D341Med (cell line): ENCODE data around the gene PBX3.

Source experiments
- DNase-seq: peaks from one replicate; pipeline ENCODE4 v3.0.0; 2012; ENCODE audit warnings: low spot score

Gene PBX3

DNA sequence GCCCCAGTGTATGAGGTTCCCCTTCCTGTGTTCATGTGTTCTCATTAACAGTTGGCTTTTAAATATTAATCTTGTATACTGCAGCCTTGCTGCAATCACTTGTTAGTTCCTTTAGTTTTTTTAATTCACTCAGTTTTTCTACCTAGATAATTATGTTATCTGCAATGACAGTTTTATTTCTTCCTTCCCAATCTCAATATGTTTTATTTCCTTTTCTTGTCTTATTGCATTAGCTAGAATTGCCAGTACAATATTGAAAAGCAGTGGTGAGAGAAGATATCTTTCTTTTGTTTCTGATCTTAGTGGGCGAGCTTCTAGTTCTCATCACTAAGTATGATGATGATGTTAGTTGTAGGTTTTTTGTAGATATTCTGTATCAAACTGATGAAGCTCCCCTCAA, 232.2 kb downstream of the PBX3 start:
- DNase-seq = no peak

DNA sequence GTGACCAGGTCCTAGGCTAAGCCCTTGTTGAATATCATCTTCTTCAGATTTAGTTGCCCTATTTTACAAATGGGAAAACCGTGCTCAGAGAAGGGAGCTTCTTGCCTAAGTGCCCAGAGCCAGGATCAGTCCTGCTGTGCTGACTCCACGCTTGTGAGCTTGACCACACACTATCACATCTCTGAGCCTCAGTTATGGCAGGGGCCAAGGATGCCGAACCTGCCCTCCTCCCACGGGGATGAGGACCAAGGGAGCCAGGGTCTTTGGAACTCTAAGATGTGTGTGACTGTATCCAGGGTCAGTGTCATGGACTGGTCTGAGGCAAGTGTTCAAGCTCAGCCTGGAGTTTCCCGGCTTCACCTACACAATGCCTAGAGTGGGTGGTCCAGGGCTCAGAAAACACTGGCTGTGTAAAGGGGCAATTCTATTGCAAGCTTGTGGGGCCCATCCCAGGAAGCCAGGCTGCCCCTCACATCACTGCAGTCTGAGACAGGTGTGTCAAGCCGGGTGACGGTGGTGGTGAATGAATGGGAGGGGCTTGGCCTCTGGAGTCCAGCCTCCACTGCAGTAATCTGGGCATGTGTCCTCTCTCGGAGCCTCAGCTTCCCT, 235.7 kb downstream of the PBX3 start:
- DNase-seq = peak; percentile 13

DNA sequence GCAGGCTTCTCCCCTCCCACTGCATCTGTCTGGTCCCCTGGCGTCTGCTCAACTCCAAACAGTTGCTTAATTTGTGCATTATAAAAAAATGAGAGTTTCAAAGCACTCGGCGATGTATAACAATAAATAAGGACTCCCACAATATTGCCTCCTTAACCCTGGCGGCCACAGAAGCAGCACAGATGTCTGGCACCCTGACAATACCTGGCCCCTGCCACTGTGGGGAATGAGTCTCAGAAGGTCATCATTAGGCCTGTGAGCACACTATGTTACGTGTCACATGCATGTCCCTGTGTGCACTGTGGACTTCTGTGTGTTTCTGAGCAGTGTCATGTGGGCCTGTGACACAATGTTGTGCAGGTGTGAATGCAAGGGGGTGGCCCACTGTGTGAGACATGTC, 236.5 kb downstream of the PBX3 start:
- peak; percentile 13 for DNase-seq

DNA sequence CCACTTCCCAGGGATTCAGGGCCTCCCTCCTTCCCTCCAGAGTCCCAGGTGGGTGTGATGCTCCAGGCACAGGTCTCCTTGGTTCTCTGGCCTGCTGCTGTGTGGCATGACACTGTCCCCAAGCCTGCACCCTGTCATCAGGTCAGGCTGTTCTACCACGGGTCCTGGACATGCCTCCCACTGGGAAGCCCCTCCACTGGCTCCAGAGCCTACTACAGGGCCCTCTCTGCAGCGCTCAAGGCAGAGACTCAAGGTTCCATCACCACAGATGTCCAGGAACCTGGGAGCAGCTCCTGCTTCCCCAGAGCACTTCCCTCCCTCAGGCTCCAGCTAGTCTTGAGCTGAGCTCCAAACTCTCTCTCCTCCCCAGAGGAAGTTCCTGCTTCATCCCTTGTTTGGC, 237.3 kb downstream of the PBX3 start:
- peak; percentile 20 for DNase-seq

DNA sequence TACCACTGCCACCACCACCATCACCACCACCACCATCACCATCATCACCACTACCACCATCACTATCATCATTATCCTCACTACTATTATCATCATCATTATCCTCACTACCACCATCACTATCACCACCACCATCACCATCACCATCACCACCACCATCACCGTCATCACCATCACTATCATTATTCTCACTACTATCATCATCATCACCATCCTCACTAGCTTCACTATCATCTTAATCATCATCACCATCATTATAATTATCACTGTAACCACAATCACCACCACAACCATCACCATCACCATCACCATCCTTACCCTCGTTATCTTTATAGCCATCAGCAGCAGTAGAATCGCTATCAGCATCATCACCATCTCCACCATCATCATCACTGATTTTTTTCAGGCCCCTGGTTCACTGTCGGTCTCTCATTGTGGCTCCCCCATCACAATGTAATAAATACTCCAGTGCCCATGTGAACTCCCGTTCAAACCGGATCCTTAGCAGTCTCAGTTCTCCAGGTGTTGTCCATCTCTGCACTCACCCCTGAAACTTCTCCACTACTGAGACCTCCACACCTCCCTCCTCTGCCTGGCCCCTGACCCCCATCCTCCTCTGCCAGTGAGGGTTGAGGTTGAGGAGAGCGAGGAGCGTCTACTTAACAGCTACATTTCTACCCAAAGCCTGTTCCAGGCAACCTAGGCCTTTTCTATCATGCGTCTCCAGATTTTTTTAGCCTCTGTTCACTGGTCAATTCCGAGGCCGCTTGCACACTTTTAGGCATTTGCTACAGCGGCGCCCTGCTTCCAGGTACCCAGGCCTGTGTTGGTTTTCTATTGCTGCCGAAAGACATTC, 238.2 kb downstream of the PBX3 start:
- DNase-seq = no peak

DNA sequence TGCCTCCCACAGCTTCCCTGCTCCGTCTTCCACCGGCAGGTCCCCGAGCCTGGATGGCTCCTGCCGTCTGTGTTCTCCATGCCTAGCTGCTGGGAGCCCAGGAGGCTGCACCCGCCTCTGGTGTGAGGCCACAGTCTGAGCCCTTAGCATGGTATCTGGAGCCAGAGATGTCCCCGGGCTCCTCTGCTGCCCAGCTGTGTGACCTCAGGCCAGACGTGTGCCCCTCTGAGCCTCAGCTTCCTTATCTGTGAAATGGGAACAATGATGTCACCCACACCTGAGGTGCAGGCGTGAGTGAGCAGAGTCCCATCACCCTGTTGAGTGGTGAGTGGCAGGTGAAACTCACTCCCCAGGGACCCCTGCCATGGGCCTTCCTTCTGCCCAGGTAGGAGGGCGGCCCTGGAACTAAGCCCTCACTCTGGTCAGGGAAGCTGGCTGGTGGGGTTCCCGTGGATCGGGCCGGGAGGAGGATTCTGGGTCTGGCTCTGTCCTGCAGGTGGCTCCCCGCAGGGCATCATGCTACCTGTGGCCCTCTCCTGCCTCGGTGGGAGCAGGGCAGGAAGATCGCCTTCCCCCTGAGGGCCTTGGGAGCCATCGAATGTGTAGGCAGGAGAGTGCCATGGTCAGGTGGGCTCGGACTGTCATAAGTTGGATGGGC, 239.0 kb downstream of the PBX3 start:
- peak; percentile 33 for DNase-seq

DNA sequence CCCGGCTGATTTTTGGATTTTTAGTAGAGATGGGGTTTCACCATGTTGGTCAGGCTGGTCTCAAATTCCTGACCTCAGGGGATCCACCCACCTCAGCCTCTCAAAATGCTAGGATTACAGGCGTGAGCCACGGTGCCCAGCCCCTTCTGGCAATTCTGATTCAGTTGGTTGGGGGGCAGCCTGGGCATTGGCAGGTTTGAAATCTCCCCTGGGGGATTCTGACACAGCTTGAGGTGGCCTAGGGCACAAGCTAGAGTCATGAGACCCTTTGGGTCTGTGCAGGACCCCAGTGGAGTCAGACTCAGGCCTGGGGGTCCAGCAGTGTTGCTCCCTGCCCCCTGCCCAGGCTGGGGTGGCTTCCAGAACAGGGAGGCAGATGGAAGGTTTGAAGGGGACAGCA, 239.8 kb downstream of the PBX3 start:
- no peak for DNase-seq

DNA sequence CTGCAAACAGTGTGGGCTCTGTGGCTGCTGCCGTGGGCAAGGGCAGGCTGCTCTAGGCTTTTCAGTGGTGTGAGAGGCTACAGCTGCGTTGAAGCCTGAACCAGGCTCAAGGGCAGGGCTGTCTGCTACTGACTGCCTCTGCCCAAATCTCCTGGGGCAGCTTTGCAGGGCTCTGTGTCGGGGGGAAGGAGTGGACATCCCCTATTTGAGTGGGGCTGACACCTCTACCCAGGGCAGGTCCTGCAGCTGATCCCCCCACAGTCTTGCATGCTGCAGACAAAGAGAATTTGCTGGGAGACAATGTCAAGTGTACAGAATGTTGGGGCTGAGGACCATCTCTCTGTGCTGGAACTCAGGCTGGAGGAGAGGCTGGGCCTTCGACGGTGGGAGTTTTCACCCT, 240.2 kb downstream of the PBX3 start:
- no peak for DNase-seq

DNA sequence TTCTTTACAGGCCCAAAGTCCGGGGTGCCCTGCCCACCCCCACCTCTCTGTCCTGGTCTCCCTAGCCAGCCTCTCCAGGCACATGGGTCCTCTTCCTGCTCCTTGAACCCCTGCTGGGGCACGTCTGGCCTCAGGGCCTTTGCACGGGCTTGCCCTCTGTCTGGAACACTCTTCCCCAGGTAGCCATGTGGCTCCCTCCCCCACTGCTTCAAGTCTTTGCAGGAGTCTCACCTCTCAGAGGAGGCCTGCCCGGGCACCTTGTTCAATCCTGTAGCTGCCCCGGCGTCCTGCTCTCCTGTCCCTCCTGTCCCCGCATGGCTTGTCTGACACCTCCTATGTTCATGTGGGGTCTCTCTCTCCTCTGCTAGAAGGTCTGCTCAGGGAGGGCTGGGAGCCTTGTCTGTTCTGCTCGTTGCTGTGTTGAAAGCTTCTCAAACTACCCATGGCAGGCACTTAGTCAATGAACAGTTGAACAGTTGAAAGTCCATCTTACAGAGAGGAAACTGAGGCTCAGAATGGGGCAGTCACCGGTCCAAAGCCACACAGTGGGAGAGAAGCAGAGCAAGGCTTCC, 241.4 kb downstream of the PBX3 start:
- peak; percentile 17 for DNase-seq

DNA sequence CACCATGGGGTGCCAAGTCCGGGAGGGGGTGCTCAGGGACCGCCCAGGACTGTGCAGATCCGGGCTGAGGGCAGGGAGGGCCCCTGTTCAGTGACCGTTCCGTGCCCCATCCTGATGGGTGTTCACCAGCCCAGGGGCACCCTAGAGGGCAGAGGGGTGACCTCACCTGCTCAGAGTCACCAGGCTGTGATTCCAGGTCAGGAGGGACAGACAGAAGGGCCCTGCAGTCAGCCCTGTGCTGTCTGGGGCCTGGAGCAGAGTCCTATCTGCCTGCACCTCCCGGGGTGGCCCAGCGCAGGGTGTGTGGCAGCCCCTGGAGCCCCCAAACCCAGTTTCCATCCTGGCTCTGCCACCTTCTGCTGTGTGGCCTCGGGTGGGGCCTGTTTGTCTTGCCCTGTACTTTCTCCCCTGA, 241.9 kb downstream of the PBX3 start:
- DNase-seq = peak; percentile 33

DNA sequence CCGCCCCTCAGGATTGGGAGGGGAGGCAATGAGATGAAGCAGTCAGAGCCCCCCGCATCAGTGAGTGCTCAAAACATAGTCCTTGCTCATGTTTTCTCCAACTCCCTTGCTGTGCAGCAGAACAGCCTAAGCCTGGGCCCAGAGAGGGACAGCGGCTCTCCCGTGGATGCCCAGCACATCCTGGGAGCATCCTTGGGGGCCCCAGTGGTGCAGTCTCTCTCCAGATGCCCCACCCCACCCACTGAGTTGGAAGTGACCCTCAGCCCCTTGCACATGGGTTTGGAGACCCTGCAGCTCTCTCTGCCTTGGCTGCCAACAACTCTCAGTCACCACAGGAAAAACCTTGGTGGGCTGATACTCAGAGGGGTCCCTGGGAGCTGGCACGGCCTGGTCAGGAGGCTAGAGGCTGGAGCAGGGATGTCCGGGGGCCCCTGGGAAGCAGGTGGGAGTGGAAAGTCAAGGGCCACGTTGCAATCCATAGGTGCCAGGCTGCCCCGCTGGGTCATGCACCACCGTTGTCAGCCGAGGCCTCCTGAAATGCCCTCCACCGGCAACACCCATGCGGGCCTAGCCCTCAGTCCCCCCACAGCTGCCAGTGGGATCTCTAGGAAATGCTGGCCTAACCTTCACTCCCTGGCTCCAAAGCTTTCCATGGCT, 242.5 kb downstream of the PBX3 start:
- peak; percentile 17 for DNase-seq

DNA sequence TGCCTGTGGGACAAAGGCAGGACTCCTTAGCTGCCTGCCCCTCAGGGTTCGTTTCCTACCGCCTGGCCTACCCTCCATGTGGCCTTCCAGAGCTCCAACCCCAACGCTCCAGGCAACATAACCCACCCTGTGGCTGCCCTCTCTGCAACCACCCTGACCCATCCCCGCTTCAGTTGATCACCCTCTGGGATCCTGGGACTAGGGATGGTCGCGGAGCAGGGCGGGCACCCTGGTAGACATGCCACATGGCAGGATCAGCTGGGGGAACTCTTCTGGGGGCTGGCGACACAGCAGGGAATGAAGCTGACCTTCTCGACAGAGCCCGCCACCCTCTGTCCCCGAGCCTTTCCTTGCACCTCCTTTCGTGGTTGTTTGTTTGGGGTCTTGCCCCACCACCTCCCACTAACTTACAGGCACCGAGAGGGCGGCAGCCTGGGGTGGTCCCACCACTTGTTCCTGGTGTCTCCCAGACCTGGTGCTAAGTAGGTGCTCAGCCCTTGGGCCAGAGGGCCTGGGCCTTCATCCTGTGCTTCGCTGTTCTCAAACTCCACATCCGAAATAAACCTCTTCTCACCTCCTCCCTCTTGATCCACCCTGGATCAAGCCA, 243.1 kb downstream of the PBX3 start:
- peak; percentile 32 for DNase-seq

DNA sequence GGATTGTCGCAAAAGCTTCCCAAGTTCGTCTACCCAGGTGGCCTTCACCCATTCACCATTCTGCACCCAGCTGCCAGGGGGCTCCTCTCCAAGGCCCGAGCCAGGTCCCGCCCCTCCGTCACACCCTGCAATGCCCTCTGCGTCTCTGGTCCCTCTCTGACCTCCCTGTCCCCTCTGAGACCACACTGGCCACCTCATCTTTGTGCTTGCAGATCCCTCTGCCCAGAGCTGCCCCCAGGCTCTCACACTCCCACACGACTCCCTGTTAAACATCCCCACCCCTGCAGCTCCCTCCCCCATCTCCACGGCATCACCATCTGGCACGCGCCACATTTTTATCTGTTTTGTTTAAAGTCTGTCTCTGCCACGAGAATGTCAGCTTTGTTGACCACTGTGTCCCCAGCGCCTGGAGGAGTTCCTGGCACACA, 243.6 kb downstream of the PBX3 start:
- DNase-seq = peak; percentile 48

DNA sequence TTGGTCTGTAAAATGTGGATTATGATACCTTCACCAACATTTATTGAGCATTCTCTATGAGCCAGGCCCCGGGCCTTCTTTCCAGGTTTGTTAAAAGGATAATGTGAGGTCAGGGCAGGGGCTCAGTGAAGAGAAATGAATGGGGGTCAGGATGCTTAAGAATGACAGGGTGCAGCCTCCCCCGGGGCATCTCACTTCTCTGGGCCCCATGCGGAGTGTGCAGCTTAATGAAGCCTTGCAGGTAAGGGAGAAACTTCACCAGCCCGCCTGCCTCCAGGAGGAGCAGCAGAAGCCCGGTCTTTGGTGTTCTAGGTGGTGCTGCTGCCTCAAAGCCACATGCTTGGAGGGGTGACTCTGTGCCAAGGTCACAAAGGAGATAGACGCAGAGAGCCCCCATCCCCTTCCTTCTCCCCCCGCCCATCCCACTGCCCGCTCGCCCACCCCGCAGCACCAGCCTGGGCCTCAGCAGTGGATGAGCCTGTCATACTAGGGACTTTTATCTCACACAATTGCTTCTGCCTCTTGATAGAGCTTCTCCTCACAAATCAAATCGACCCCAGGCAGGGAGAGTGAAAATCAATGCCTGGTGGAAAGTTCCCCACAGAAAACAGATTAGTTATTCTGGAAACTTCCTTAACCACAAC, 244.8 kb downstream of the PBX3 start:
- peak; percentile 27 for DNase-seq

DNA sequence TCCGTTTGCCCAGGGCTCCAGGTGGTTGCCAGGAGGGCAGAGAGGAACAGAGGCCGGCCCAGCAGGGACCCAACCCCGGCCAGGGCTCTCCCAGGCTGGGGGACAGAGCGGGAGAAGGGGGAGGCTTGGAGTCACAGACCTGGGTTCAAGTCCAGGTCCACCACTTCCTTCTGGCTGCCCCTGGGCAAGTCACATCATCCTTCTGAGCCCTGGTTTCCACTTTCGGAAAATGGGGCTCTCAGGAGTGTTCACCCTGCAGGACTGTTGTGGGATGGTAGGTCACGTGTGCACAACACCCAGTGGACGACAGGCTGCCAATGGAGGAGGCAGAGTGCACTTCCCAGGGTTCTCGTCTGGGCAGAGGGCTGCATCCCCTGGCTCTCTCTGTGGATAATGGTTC, 245.4 kb downstream of the PBX3 start:
- peak; percentile 26 for DNase-seq

DNA sequence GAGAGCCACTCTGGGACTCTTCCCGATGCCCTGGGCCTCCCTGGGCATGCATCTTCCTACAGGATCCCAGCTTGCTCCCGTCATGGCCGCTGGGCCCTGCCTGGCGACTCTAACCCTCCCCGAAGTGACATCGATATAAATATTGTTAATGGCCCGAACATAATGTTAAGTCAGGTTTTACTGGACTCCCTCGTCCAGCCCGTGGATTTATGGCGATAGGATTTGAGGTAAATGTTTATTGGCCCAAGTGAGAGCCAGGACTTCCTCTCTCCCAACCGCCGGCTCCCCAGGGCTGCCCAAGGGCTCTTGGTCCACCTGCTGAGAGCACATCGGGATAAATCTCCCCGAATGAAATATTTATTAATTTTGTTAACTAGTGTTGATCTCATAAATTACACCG, 246.3 kb downstream of the PBX3 start:
- no peak for DNase-seq

DNA sequence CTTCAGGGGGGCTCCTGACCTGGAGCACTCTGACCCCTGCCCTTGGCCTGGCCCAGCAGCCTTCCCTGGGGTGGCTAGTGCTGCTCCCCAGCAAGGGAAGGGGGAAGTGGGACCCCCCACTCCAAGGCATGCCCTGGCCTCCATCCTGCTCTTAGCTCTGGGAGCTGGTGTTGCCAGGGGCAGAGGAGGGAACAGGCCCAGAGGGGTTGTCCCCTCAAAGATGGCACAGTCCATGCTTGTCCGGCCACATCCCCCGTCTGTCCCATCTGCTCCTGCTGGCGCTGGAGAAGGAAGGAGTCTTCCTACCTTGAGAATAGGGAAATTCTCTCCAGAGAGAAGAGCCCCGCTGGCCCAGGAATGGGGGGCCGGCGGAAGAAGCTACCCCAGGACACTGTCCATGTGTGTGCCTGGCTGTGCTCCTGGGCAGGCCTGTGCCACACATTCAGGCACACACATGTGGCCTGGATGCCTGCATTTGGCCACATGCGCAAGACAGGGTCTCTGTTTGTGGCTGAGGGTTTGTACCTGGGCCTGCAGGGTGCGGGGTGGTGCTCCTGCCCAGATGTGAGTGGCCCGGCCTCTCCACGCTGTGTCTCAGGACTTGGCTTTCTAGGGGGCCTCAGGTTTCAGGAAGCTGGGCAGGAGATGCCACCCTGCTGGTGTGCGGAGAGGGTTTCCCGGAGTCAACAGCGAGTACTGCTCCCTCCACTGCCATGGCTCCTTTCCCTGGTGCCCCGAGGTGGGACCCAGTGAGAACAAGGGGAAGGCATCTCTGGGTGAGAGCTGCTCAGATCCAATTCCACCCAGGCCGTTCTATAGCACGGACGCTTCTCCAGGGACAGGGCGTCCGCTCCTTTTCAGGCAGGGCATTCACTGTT, 247.1 kb downstream of the PBX3 start:
- DNase-seq = no peak

DNA sequence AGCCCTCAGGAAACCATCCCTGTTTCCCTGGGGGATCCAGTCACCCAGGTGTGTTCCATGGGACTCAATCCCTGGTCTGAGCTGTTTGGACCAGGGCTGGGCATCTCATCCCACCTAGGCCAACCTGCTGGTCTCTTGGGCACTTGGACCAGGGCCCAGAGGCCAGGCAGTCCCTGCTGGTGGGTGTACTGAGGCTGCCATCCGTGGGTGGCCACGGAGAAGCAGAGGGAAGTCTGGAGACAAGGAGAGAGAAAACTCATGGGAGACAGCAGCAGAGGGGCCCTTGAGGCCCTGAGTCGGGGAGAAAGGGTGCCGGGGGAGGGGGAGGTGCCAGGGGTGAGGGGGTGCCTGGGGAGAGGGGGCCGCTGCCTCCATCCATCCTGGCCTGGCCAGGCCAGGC, 247.8 kb downstream of the PBX3 start:
- peak; percentile 9 for DNase-seq

DNA sequence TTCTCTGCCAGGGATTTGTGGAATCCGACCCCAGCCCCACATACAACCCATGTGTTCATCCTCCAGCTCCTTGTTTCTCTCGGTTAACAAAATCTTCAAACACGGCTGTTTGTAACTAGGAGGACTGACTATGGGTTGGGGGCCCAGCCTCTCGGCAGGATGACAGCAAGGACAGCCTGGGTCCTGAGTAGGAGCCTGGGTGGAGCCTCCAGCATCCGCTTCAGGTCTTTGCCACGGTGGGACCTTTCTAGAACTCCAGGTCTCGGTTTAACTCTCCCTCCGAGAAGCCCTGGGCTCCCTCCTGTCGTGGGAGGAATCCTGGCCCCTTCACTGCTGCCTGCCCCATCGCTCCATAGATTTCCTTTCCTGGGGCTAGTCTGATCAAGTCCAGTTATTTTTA, 248.5 kb downstream of the PBX3 start:
- peak; percentile 12 for DNase-seq

DNA sequence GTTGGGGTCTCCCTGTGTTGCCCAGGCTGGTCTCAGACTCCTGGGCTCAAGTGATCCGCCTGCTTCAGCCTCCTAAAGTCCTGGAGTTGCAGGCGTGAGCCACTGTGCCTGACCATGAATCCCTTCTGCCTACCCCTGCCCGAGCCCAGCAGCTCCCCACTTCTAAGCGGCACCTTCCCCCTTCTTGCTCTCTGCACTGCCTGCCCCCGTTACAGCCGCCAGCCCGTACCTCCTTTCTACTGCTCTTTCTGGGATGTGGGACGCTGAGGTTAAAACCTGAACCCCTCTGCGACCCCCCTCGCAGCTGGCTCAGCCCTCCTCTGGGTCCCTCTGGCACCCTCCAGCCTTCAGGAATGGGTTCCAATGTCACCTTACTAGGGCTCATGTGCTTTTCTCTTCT, 249.6 kb downstream of the PBX3 start:
- no peak for DNase-seq
